ENCODE data around the gene ZMIZ1. TPM values are rescaled to one million over a fixed set of nuclear protein-coding genes. Genes with fewer than 3 reads are reported as not detected.

ZMIZ1 gene
- total RNA-seq, 1 experiment from 2014 or later, result 35.8 TPM

- no TSS peak for BruUV-seq (replicated peaks)
- CTCF ChIA-PET, result no interaction called here
- no peak for TF ChIP-seq CTCF (conservative IDR thresholded peaks at IDR 0.05; ENCODE audit: low read depth, low read length)
- no peak for TF ChIP-seq EZH2 (IDR thresholded peaks at IDR 0.05; ENCODE audit: borderline replicate concordance, low read depth, low read length, poor library complexity, severe bottlenecking)
- H3K27ac ChIP-seq (ENCODE audit: low read depth, low read length, poor library complexity, severe bottlenecking), result no peak overlapping the region
- no peaks in the 10 kb centered on the region for H3K9me3 ChIP-seq (ENCODE audit: low read depth, low read length, poor library complexity, severe bottlenecking)
- intact Hi-C loops (cut with micrococcal nuclease; ENCODE audit: unreplicated experiment), result no loop called here
- H3K36me3 ChIP-seq (ENCODE audit: insufficient read depth, low read length, poor library complexity, severe bottlenecking), result no peaks in the 10 kb centered on the region
- no peaks in the 10 kb centered on the region for H3K27me3 ChIP-seq (replicated peaks; ENCODE audit: insufficient read depth, low read depth, low read length, poor library complexity)
- DNase-seq (ENCODE audit: low spot score), result no peak
- peaks cover 18% of the 10 kb centered on the region for H3K4me1 ChIP-seq (ENCODE audit: insufficient read depth, low read length, poor library complexity, severe bottlenecking)
- POLR2A ChIA-PET (ENCODE audit: low non-redundant PET), result no interaction called here
- no peak overlapping the region for H3K4me3 ChIP-seq (ENCODE audit: low read depth, low read length, poor library complexity, severe bottlenecking)
Measured at GRCh38 chr10:79159141-79159651, 90.4 kb downstream of the ZMIZ1 start.

- no peaks in the 10 kb centered on the region for H3K36me3 ChIP-seq (ENCODE audit: insufficient read depth, low read length, poor library complexity, severe bottlenecking)
- ChIA-PET POLR2A (ENCODE audit: low non-redundant PET) (no interaction called here), CTCF (no interaction called here)
- DNase-seq (ENCODE audit: low spot score), result no peak
- H3K4me1 ChIP-seq (ENCODE audit: insufficient read depth, low read length, poor library complexity, severe bottlenecking), result peaks cover 18% of the 10 kb centered on the region
- H3K27ac ChIP-seq (ENCODE audit: low read depth, low read length, poor library complexity, severe bottlenecking), result no peak overlapping the region
- intact Hi-C loops (cut with micrococcal nuclease; ENCODE audit: unreplicated experiment), result no loop called here
- no peak overlapping the region for H3K4me3 ChIP-seq (ENCODE audit: low read depth, low read length, poor library complexity, severe bottlenecking)
- H3K9me3 ChIP-seq (ENCODE audit: low read depth, low read length, poor library complexity, severe bottlenecking), result no peaks in the 10 kb centered on the region
- no TSS peak for BruUV-seq (replicated peaks)
- H3K27me3 ChIP-seq (replicated peaks; ENCODE audit: insufficient read depth, low read depth, low read length, poor library complexity), result no peaks in the 10 kb centered on the region
- TF ChIP-seq EZH2 (IDR thresholded peaks at IDR 0.05; ENCODE audit: borderline replicate concordance, low read depth, low read length, poor library complexity, severe bottlenecking), result no peak
- no peak for TF ChIP-seq CTCF (conservative IDR thresholded peaks at IDR 0.05; ENCODE audit: low read depth, low read length)
Measured at GRCh38 chr10:79159785-79160184, 91.0 kb downstream of the ZMIZ1 start.

GRCh38 chr10:79160191-79160590, 91.4 kb downstream of the ZMIZ1 start:
- peaks cover 18% of the 10 kb centered on the region for H3K4me1 ChIP-seq (ENCODE audit: insufficient read depth, low read length, poor library complexity, severe bottlenecking)
- intact Hi-C loops (cut with micrococcal nuclease; ENCODE audit: unreplicated experiment), result no loop called here
- BruUV-seq (replicated peaks), result no TSS peak
- H3K27ac ChIP-seq (ENCODE audit: low read depth, low read length, poor library complexity, severe bottlenecking), result no peak overlapping the region
- CTCF ChIA-PET, result no interaction called here
- POLR2A ChIA-PET (ENCODE audit: low non-redundant PET), result no interaction called here
- TF ChIP-seq CTCF (conservative IDR thresholded peaks at IDR 0.05; ENCODE audit: low read depth, low read length) (no peak), EZH2 (IDR thresholded peaks at IDR 0.05; ENCODE audit: borderline replicate concordance, low read depth, low read length, poor library complexity, severe bottlenecking) (no peak)
- no peaks in the 10 kb centered on the region for H3K36me3 ChIP-seq (ENCODE audit: insufficient read depth, low read length, poor library complexity, severe bottlenecking)
- H3K9me3 ChIP-seq (ENCODE audit: low read depth, low read length, poor library complexity, severe bottlenecking), result no peaks in the 10 kb centered on the region
- no peak overlapping the region for H3K4me3 ChIP-seq (ENCODE audit: low read depth, low read length, poor library complexity, severe bottlenecking)
- H3K27me3 ChIP-seq (replicated peaks; ENCODE audit: insufficient read depth, low read depth, low read length, poor library complexity), result no peaks in the 10 kb centered on the region
- DNase-seq (ENCODE audit: low spot score), result no peak
